PFSK-1 (cell line): Measurements from ENCODE around the gene STK16.

Experiments used
- FOXP2 ChIP-seq: optimal IDR thresholded peaks from 2 replicates; pipeline ENCODE3; 2011; ENCODE audit warnings: borderline replicate concordance, control low read depth, inconsistent platforms; ENCODE audit not compliant: insufficient read depth; ENCODE audit errors: extremely low read length, extremely low read depth
- TAF1 ChIP-seq: IDR thresholded peaks from 2 replicates; pipeline ENCODE4 v1.6.1; 2012; ENCODE audit warnings: low read length, control low read depth, borderline replicate concordance; ENCODE audit not compliant: insufficient read depth
- TF ChIP-seq, protein P1 (sequence below), 2 experiments: IDR thresholded peaks; 2 replicates each; pipeline versions ENCODE4 v1.6.1 to v1.8.0; 2011 to 2012; ENCODE audit warnings: low read depth in 2 of 2, low read length in 2 of 2, control low read depth in 1 of 2, inconsistent platforms in 1 of 2, mild to moderate bottlenecking in 1 of 2, moderate library complexity in 1 of 2; ENCODE audit not compliant: insufficient read depth in 1 of 2

DNA sequence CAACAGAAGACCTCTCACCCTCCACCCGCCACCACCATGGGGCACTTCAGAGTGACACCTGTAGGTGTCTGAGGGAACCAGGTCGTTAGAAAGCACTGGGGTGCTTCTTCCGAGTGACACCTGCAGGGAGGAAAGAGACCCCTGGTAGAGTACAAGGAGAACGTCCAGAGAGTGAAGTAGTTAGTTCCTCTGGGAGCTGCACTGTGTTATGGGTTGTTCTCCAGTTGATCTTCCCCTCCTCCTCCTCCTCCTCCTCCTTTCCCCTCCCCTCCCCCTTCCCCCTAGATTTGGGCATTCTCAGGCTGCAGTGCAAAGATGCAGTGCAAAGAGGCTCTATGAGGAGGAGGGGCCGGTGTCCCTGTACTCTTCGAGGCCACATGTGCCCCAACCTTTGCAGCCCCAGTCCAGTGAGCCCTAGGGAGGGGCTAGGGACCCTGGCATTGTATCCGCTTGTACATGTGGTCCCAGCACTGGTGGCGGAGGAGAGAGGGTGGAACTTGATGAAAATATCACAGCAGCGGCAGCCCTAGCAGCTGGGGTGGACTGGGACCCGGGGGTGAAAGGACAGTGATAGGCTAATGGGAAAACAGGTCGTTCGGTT lies 34.7 kb downstream of the STK16 start:
- TF ChIP-seq TAF1 = no peak
- no peak for TF ChIP-seq FOXP2
- TF ChIP-seq, protein P1, sequence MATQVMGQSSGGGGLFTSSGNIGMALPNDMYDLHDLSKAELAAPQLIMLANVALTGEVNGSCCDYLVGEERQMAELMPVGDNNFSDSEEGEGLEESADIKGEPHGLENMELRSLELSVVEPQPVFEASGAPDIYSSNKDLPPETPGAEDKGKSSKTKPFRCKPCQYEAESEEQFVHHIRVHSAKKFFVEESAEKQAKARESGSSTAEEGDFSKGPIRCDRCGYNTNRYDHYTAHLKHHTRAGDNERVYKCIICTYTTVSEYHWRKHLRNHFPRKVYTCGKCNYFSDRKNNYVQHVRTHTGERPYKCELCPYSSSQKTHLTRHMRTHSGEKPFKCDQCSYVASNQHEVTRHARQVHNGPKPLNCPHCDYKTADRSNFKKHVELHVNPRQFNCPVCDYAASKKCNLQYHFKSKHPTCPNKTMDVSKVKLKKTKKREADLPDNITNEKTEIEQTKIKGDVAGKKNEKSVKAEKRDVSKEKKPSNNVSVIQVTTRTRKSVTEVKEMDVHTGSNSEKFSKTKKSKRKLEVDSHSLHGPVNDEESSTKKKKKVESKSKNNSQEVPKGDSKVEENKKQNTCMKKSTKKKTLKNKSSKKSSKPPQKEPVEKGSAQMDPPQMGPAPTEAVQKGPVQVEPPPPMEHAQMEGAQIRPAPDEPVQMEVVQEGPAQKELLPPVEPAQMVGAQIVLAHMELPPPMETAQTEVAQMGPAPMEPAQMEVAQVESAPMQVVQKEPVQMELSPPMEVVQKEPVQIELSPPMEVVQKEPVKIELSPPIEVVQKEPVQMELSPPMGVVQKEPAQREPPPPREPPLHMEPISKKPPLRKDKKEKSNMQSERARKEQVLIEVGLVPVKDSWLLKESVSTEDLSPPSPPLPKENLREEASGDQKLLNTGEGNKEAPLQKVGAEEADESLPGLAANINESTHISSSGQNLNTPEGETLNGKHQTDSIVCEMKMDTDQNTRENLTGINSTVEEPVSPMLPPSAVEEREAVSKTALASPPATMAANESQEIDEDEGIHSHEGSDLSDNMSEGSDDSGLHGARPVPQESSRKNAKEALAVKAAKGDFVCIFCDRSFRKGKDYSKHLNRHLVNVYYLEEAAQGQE (IDR thresholded peaks at IDR 0.05; ENCODE audit: insufficient read depth in 1 of 2, low read depth in 2 of 2, low read length in 2 of 2) = no peak
